OCI-LY1 (cell line): Measurements from ENCODE around the gene MICU1.

Source experiments
- EZH2 ChIP-seq: fragments of 200-600 bp; sonication (generic), shearing (Covaris generic); IDR thresholded peaks from 2 replicates; pipeline ENCODE4 v1.8.0; 2017; ENCODE audit warnings: borderline replicate concordance, mixed run types, mild to moderate bottlenecking, antibody characterized with exemption, low read length, moderate library complexity, mixed read lengths
- TF ChIP-seq, protein P1 (sequence below): fragments of 200-600 bp; sonication (generic), shearing (Covaris generic); IDR thresholded peaks from 2 replicates; pipeline ENCODE4 v1.5.1; 2017; ENCODE audit warnings: mild to moderate bottlenecking, antibody characterized with exemption, low read length, moderate library complexity, mixed read lengths

- TF ChIP-seq, protein P1, sequence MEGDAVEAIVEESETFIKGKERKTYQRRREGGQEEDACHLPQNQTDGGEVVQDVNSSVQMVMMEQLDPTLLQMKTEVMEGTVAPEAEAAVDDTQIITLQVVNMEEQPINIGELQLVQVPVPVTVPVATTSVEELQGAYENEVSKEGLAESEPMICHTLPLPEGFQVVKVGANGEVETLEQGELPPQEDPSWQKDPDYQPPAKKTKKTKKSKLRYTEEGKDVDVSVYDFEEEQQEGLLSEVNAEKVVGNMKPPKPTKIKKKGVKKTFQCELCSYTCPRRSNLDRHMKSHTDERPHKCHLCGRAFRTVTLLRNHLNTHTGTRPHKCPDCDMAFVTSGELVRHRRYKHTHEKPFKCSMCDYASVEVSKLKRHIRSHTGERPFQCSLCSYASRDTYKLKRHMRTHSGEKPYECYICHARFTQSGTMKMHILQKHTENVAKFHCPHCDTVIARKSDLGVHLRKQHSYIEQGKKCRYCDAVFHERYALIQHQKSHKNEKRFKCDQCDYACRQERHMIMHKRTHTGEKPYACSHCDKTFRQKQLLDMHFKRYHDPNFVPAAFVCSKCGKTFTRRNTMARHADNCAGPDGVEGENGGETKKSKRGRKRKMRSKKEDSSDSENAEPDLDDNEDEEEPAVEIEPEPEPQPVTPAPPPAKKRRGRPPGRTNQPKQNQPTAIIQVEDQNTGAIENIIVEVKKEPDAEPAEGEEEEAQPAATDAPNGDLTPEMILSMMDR = no peak
- no peak for TF ChIP-seq EZH2
Observed at GRCh38 chr10:72508033-72508432, 117.8 kb downstream of the MICU1 start.
